Mucosa of descending colon (tissue), 3 donors: ENCODE data around the gene ETS1. TPM values are rescaled to one million over a fixed set of nuclear protein-coding genes. Genes with fewer than 3 reads are reported as not detected.

ENCODE experiments used
- ATAC-seq: fragments of 200-7000 bp; cut with Tn5 transposase; one replicate; pipeline ENCODE4 v1.9.1; 2020; ENCODE audit warnings: mild to moderate bottlenecking, moderate library complexity
- DNase-seq, 3 donors: peaks; one replicate each; pipeline ENCODE4 v3.0.0-alpha.2; 2020
- H3K36me3 ChIP-seq: fragments of 200-600 bp; one replicate; pipeline ENCODE4 v1.8.0; 2021; ENCODE audit warnings: low read depth, mild to moderate bottlenecking
- H3K4me1 ChIP-seq: fragments of 200-600 bp; one replicate; pipeline ENCODE4 v1.8.0; 2021; ENCODE audit warnings: low read depth, mild to moderate bottlenecking
- H3K4me3 ChIP-seq: fragments of 200-600 bp; one replicate; pipeline ENCODE4 v1.8.0; 2021; ENCODE audit warnings: mild to moderate bottlenecking
- H3K9me3 ChIP-seq: fragments of 200-600 bp; one replicate; pipeline ENCODE4 v1.8.0; 2021; ENCODE audit warnings: mild to moderate bottlenecking
- CTCF ChIP-seq: fragments of 200-600 bp; IDR thresholded peaks from one replicate; pipeline ENCODE4 v1.8.0; 2022; ENCODE audit warnings: antibody characterized with exemption, mild to moderate bottlenecking
- intact Hi-C, 2 donors: fragments of 100-400 bp; cut with DNase I in 1 of 2; cut with micrococcal nuclease in 1 of 2; formaldehyde crosslinking; loops; one replicate each; pipeline versions ENCODE4 v1.11.0 to v1.11.1; 2022; cut with DNase I, micrococcal nuclease
- total RNA-seq, 3 donors: library from RNA; stranded (reverse); fragmentation: NEBNext Ultra II Directional in 2 of 3; extraction: Animal tissue kit (Norgen Biotek cat#: 25700) in 2 of 3; gene quantifications; one replicate each; pipeline versions ENCODE4 v1.2.1 to v1.2.4, GENCODE V29; 2021 to 2023
- donor health status: DM: no; HTN: no; CAD: no; lungs with moderate emphysema.
- donor health status: DM: no; HTN: no; CAD: no.
- donor health status: DM: no; HTN: yes; CAD: no.

Gene ETS1
- total RNA-seq, 3 donors from 2014 or later, result 36.5 to 41.2 (median 38.6) TPM

- Histone ChIP-seq H3K9me3 (no peaks in the 10 kb centered on the region), H3K4me3 (no peak overlapping the region), H3K4me1 (peaks cover 59% of the 10 kb centered on the region), H3K36me3 (no peaks in the 10 kb centered on the region)
- no peak for TF ChIP-seq CTCF
- DNase-seq (no peak), ATAC-seq (peak; percentile 2)
- intact Hi-C loops, result no loop called here
Observed at GRCh38 chr11:128507936-128508335, 79.4 kb downstream of the ETS1 start.

DNA sequence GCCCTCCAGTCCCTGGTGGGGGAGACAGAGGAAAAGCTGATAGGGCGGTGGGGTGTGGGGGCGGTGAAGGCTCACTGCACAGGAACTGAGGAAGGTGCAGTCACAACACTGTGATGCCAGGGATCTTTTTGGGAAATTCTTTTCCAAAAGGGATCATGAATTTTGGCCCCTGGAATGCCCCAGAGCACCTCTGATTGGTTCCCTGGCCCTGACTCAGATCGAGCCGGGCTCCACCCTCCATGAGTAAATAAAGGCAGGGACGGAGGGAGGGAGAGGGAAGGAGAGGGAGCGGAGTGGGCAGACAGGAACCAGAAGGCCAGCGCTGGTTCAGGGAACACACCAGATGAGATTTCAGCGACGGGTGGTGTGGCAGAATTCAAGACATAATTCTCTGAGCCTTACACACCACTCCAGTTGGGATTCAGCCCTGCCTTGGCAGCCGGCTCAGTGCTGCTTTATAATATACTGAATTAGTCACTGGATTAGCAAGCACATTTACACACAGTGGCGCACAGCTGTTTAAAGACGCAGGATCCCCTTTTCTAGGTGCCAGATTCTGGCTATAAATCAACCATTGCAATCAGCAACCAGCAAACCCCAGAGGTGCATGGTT is 80.3 kb downstream of the ETS1 start:
- ATAC-seq, result peak; percentile 92
- TF ChIP-seq CTCF, result no peak
- H3K4me1 ChIP-seq, result peaks cover 68% of the 10 kb centered on the region

GRCh38 chr11:128506356-128506755 is 81.0 kb downstream of the ETS1 start:
- Histone ChIP-seq H3K4me3 (no peak overlapping the region), H3K36me3 (no peaks in the 10 kb centered on the region), H3K9me3 (no peaks in the 10 kb centered on the region), H3K4me1 (peaks cover 75% of the 10 kb centered on the region)
- TF ChIP-seq CTCF, result no peak
- intact Hi-C loops, result no loop called here
- DNase-seq, result peak in 1 of 3 donors; percentile 44
- ATAC-seq, result no peak

More for the DNA sequence above, 80.3 kb downstream of the ETS1 start:
- Histone ChIP-seq H3K4me3 (no peak overlapping the region), H3K9me3 (no peaks in the 10 kb centered on the region), H3K36me3 (no peaks in the 10 kb centered on the region)
- DNase-seq, result peak; percentile 85 to 88 (median 86)
- intact Hi-C loops, result no loop called here

GRCh38 chr11:128505449-128506065 is 81.8 kb downstream of the ETS1 start:
- Histone ChIP-seq H3K36me3 (no peaks in the 10 kb centered on the region), H3K4me3 (no peak overlapping the region), H3K9me3 (no peaks in the 10 kb centered on the region), H3K4me1 (peaks cover 82% of the 10 kb centered on the region)
- ATAC-seq (no peak), DNase-seq (no peak)
- TF ChIP-seq CTCF, result no peak
- intact Hi-C loops, result no loop called here

DNA sequence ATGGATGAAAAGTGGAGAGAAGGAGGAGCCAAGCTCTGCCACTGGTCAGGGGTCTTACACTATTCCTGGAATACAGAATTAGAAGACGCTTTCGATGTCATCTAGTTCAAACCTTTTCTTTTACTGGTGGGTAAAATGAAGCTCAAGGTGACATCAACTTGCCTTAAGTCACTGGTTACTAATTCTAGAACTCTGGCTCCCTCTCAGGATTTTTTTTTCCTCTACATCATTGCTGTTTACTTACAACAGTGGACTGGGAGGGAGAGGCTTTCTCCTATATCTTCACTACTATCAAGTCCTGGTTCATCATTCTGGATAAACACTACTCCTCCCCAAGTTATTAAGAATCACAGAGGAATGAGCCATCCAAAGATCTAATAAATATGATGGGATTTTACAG is 82.9 kb downstream of the ETS1 start:
- DNase-seq (no peak), ATAC-seq (no peak)
- Histone ChIP-seq H3K9me3 (no peaks in the 10 kb centered on the region), H3K36me3 (no peaks in the 10 kb centered on the region), H3K4me3 (no peak overlapping the region), H3K4me1 (peaks cover 74% of the 10 kb centered on the region)
- no peak for TF ChIP-seq CTCF
- intact Hi-C loops, result no loop called here
